Stimulated activated CD4-positive, alpha-beta T cell treated with anti-CD3 and anti-CD28 coated beads, Interleukin-2, amount 100 ng/mL, for 4 hours (primary cell): Measurements from ENCODE around the gene TMEM245.

Experiments used
- DNase-seq: peaks from one replicate; pipeline ENCODE4 v3.0.0-alpha.2; 2020; ENCODE audit warnings: low read depth

Gene TMEM245

DNA sequence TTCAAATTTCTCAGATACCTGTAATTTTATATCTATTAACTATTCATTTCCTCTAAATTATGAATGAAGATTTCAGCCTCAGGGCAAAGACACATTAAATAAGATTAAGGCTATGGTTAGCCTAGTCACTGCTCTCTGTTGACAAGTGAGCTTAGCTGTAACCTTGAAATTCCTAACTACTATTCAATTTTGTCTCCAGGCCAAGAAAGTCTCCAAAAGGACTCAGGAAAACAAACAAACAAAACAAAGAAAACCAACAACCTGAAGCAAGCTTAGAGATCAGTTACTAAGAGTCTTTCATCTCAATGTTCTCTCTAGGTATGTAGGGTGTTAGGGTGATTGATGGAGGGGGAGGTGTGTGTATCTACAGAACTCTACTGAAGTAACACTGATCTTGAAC, 96.9 kb downstream of the TMEM245 start:
- no peak for DNase-seq

DNA sequence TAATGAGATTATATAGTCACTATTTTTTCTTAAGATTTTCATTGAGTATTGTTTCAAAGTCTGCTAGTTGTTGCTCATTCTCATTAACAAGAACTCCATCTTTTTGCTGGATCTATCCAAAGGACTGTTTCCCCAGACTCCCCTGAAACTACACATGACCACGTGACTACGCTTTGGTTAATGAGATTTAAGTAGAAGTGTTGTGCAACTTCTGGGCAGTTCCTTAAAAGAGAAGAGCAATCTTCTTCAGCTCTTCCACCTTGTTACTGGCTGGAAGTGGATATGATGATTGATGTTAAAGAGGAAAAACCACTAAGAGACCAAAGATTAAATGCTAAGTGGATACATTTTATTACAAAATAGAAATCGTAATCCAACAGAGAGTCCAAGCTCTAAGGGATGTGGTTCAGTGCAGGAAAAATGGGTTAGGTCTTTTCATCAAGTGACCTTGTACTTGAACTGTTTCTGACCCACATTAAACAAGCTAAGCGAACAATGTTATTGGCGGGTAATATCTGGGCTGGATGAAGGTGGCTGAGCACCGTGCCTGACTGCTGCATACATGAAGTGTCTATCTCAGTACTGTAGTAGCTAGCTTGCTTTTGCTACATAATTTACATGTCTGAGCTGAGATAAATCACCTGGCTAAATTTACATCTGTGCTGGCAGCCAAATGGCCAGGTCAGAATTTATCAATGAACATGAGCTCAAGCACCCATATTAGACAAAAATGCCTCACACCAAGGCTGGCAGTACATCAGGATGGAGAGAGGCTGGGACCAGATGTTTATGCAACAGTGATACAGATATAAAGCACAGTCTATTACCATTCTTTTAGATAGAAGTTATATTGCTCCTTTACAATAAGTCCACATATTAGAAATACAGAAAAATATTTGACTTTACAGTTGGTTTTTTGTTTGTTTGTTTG, 98.9 kb downstream of the TMEM245 start:
- no peak for DNase-seq

DNA sequence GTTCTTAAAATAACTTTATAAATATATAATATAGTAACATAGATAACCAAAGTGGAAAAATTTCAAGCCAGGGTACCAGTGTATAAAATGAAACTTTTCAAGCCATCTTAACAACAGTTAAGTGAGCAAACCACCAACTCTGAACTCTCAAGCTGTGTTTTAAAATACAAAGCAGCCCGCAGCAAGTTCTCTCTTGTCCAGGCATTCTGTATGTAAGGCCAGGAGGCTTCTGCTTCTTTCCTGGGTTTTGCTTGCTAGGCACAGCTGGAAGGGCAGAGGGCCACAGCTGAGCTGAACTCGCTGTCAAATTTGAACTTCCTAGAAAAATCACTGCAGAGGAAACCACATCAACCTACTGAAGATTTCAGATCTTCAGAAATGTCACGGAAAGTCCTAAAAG, 99.6 kb downstream of the TMEM245 start:
- DNase-seq = no peak

DNA sequence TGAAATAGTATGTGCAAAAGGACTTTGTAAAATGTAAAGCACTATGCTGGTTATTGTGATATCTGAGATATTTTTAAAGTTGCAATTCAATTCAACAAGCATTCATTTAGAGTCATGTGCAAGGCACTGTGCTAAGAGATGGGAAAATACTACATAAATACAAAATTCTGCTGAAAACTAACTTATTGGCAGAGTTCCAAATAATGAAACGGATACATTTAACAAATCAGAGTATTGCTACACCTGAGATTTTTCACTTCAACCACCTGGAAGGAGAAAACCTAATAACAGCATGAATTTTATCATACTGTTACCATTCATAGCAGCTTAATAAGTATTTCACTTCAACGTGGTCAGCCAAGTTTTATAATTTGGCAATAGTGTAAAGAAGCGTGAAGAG, 100.3 kb downstream of the TMEM245 start:
- DNase-seq = no peak

DNA sequence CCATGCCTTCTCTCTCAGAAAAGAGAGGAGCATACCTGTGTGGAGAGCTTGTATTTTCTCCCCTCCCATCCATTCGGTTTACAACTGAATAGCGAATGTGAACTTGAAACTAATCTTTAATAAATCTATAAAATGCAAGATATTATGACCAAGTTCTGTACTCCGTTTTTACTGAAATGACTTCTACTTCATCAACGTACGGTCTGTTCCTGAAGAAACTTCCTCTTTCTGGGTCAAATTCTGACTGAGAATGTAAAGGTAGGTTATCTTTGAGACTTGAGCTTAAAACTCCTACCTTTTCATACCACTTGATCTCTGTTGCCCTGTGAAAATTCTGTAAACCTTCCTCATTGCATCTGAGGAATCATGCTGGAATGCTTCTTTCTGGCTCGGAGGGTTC, 102.3 kb downstream of the TMEM245 start:
- DNase-seq = no peak

DNA sequence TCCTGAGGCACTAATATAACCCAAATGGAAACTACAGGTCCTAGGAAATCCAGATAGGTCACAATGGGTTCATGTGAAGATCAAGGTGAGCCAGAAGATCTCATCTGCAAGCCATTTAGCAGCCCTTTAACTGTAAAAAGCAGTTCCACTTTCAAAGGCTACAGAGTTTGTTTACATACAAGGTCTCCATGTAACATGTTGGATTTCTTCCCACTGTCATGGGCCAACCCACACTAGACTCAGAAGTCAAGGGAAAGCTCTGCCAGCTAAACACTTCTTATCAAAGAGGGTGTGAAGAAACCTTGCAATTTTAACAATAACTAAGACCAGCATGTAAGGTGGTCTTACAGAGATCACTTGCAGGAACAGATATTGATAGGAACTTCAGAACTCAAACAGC, 102.7 kb downstream of the TMEM245 start:
- no peak for DNase-seq

DNA sequence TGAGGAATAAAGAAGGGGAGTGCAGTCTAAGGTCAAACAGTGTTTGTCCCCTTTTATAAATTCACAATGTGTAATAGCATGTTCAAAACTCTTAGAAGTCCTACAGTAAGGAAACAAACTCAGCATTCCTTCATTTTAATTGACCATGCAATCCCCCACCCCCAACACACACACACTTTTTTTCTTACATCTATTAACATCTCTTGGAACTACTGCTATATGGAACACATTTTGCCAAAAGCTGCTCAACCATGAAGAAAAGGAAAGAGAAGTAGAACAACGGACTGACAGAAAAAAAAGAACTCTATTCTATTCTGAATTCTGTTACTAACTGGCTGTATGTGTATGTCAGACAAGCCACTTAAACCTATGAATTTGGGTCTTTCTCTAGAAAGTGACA, 103.6 kb downstream of the TMEM245 start:
- no peak for DNase-seq

DNA sequence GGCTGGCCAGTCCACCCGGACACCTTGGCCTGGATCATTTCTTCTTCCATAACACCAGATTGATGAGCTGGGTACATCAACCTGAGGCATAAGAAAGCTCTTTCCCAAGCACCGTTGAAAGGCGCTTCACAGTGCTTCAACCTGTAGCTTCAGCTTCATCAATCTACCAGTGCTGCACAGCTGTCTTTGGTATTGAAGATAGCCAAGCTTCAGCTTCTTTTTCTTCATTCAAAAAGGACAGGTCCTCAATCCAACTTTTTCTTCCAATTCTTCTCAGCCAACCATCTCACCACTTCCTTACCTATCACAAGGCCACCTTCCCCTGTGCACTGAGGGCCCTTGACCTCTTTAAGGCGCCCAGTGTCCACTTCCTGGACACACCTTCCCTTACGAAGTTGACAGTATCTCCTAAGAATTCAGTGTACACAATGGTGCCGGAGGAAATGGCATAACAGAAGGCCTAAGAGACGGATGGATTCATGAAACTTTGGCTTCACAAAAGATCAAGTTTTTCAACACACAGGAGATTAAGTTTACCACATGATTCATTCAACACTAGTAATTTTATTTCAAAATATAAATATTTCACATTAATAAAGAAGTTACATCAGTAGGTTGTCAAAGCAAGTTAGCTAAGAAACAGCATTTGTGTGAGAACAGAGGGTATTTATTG, 105.0 kb downstream of the TMEM245 start:
- DNase-seq = no peak

DNA sequence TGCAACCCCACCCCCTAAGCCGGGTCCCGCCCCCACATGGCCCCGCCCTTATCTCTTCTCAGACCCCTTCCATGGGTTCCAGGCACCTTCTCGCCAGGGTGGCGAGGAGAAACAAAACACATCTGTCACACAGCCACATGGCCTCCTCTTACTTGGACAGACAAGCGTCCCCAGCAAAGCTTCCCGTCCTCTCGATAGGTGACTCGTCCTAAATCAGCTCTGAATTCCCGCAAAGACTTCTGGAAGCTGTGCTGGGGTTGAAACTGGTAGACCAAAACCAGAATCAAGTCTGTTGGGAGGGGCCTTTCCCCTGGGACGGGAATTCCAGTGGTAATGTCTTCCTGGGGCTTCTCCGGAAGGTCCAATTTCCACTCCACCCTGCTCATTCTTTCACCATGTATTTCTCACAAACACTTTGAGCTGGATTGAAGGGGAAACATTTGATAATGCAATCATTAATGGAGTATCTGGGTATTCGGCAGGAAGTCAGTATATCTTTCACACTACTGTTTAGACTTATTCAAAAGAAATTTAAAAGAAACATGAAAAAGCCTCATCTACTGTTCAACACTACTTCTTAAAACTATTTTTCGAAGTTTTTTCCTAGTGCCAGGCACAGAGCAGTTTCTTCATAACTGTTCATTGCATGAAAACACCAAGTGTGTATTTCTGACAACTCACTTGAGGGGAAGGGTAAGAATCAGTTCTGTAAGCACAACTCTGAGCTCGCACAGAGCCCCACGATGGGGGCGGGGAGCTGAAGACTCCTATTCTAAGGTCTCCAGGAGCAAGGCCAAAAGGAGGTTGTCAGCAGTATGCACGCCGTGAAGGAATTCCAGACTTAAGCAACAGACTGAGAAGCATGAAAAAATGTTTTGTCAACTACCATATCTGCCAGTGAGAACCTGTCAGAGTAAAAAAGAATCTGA, 105.8 kb downstream of the TMEM245 start:
- DNase-seq = no peak

DNA sequence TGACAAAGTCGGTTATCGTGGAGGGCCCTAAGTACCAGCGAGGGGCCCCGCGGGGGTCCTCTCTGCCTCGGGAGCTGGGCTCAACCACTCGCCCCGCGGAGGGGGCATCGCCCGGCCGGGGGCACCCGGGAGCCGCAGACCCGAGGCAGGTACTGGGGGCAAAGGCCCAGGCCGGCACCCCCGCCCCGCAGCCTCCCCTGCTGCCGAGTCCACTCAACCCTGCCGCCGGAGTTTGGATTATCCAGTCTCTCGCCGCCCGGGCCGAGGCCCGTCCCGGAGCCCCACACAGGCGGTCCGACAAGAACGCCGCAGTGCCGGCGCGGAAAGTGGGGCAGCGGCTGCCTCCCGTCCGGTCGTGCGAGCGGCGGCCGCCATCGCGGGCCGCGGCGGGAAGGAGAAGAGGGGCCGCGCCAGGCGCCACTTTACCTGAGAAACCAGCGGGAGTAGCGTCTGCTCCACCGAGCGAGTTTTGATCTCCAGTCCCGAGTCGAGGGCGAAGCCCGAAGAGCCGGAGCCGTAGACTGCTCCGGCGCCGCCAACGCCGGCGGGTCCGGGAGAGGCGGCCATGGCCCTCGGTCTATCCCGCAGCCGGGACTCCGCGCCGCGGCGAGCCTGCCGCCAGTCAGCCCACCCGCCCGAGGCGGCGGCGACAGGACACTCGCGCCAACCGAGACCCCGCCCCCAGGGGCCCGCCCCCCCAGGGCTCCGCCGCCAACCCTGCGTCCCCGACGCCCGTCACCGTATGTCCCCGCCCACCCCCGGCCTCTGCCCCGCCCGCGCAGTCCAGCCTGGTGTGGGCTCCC, 106.7 kb downstream of the TMEM245 start, which contains the start of gene CTNNAL1:
TSS of gene CTNNAL1 (minus strand) at position 624 of the 803 bp plus-strand sequence. CDS start at position 567, 57 bp downstream.
- peak; percentile 73 for DNase-seq

DNA sequence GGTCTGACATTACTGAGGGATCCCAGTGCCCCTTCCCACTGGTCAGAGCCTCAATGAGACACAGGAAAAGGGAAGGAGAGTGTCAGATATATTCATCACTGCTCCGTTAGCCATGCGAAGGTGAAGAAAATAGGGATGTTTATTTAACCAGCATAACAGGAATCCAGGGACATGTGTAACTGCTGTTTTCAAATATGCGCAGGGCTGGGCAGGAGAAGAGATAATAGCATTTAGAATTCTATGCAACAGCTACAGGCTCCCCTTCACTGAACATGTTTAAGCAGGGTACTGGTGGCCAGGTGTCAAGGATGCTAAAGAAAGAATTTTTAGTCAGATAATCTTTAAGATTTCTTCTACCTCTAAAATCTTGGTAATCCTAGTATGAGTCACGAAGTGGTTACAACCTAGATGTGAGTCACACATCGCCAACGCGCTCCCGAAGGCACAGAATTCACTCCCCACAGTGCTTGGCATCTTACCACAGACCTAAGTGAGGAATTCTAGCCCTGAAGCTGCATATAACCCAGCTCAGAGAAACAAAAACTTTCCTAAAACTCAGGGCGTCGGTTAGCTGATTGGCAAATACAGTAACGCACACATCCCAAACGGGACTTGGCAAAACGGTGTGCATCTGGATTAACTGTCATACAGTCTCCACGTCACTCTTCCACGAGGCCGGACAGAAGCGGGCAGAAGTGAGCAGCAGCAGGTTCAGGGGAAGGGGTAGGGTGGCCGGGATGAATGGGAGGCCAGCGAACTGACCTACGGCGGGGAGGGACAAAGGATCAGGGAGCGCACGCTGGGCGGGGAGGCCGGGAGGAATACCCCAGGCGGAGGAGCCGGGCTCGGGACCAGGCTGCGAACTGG, 107.5 kb downstream of the TMEM245 start:
- peak; percentile 49 for DNase-seq

DNA sequence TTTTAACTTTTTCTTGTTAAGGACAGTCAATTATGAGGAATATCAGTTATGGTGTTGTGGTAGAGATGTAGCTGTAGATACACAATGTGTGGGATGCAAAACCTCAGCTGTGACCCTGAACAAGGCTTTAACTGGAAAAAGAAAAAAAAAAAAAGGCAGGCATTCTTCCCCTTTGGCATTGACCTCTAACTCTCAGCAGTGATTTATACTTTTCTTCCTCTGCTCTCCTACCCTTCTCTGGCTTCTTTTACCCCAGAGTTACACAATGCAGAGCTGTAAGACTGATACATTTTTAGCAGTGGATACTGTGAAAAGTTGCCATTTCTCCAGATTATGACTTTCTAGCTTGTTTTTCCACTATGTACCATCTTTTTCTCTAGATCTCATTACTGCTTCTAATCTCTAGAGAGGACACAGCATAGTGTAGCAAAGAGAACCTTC, 108.5 kb downstream of the TMEM245 start:
- DNase-seq = no peak

DNA sequence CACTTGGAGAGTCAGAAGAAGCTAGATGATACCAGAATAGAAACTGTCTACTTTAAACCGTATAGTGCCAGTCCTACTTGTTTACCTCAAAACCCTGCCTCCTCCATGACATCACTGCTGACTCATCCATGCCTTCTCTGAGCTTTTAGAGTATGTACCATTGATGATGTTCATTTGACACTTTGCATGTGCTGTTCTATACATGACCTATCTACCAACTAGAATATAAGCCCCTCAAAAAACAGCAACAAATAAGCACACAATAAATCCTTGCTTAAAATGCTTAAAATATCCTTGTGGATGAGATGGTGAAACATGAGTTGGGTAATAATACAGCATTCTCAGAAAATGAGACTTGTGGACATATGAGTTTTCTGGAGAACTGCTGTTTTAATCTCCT, 109.0 kb downstream of the TMEM245 start:
- peak; percentile 64 for DNase-seq

DNA sequence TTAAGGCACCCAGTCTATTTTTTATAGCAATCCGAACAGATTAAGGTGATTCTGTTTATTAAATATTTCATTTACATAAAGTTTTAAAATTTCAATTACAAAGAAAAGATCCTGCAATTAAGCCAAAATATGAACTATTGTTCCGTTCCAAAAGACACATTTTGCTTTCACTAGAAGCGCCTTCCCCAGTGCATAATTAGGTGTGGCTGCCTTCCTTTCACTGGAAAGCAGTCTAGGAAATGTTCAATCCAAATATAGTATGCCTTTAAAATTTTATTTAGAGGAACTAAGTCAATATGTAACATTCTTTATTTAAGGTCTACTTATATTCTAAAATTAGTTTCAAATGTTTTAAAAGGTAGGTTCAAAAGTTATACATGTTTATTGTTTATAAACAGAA, 114.1 kb downstream of the TMEM245 start:
- no peak for DNase-seq

DNA sequence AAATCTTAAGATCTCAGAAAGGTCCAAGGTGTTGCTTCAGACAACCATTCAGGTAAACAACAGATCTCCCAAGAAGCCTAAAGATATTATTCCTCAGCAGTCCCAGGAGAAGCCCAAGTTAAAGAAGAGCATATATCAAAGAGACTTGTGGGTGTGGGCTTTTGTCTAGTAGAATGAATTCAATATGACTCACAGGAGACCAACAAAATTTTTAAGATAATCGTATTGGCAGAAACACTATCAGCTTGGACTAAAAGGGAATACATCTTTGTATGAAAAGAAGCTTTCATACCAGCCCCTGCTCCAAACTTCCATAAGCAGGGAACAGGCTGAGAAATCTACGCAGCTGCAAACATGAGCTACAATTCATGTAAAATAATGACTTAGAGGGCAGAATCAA, 116.6 kb downstream of the TMEM245 start:
- DNase-seq = no peak

DNA sequence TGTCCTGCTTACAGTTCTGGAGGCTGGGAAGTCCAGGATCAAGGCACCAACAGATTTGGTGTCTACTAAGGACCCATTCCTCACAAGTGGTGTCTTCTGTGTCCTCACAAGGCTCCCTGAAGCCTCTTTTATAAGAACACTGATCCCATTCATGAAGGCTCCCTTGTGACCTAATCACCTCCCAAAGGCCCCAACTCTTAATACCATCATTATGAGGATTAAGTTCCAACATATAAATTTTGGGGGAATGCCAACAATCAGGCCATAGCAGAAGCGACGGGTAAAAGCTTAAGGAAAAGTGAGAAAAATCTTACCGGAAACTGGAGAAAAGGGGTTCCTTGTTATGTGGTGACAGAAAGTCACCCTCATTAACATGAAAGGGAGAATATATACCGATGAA, 117.6 kb downstream of the TMEM245 start:
- DNase-seq = no peak

DNA sequence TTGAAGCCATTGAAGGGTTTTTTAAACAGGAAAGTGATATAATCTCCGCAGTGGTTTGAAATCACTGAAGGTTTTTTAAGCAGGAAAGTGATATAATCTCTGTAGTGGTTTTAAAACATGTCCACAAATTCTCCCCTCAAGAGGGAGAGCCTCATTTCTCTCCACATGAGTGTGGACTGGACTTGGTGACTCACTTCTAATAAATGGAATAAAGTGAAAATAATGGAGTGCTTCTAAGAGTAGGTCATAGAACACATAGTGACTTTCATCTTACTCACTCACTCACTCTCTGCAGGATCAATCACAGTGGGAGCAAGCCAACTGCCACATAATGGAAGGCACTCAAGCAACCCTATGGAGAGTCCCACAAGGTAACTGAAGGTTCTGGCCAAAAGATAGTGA, 118.5 kb downstream of the TMEM245 start:
- no peak for DNase-seq

DNA sequence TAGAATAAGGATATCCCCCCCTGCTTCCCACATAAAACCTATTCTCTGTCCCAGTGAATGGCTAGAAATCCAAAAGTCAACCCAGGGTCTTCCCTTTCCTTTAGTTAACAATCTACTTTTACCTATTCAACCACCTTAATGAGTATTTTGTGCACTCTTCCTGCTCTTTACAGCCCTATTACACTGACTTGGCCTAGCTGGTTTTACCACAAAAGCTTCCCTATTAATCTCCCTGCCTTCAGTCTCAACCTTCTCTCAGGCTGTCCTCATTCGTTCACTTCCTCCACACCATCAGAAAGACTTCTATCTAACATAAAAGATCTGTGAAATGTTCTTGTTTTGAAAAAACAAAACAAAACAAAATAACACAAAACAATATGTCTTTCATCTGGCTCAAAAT, 122.6 kb downstream of the TMEM245 start:
- DNase-seq = no peak

DNA sequence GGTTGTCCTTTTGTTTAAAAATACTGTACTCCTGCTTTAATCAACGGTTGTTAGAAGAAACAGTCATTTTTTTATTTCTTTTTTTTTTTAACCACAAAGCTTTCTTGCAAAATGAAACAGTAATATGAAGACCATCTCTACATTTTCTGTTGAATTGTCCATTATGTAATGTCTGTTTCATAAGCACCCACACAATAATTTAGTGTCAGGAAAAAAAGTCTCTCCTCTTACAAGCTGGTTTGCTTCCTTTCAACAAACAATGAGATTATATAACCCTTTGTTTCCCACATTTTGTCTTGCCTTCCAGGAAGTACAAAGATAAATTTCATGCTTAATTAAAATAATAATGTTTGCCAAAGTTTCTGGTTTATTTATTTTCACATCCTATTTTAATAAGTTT, 123.1 kb downstream of the TMEM245 start:
- DNase-seq = no peak

DNA sequence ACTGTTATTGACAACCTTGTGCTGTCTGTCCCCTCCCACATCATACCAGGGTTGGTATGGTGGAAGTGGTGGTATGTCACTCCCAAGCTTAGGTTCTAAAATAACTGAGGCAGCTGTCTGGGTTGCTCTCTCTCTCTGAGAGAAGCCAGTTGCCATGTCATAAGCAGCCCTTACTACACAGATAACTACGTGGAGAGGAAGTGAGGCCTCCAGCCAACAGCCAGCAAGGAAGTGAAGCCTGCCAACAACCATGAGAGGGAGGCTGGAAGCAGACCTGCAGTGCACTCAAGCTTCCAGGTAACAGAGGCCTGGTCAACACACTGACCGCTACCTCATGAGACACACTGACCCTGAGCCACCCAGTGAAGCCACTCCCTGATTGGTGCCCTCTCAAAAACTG, 125.1 kb downstream of the TMEM245 start:
- DNase-seq = no peak
